SK-N-SH (cell line): ENCODE measurements around the gene PPP5C. TPM values are rescaled to one million over a fixed set of nuclear protein-coding genes. Genes with fewer than 3 reads are reported as not detected.

ENCODE experiments used
- CTCF ChIA-PET: fragments of 300-600, 350-600 bp; formaldehyde crosslinking; extraction: SDS; loops from one replicate; lab custom pipeline; 2021; lab: Yijun Ruan, JAX
- POLR2A ChIA-PET: fragments of 350-600 bp; sonication (Branson Sonifier 250); formaldehyde crosslinking; extraction: SDS; loops from one replicate; lab custom pipeline; 2020; ENCODE audit warnings: antibody characterized with exemption, inconsistent platforms; lab: Yijun Ruan, JAX
- DNase-seq: peaks from one replicate; pipeline ENCODE4 v3.0.0; 2012
- H2AFZ ChIP-seq: fragments of 200-600 bp; sonication (generic); 2 replicates; pipeline ENCODE4 v1.8.1; 2016; ENCODE audit warnings: antibody characterized with exemption, mild to moderate bottlenecking, low read depth
- H3F3A ChIP-seq: fragments of 200-600 bp; sonication (generic); replicated peaks from 2 replicates; pipeline ENCODE3; 2016; ENCODE audit warnings: antibody characterized with exemption, mild to moderate bottlenecking; ENCODE audit not compliant: insufficient read depth
- H3K27ac ChIP-seq, 2 experiments: fragments of 200-500 bp in 1 of 2; fragments of 200-600 bp in 1 of 2; sonication (Bioruptor generic) in 1 of 2; sonication (generic), shearing (Covaris generic) in 1 of 2; 2 replicates each; pipeline versions ENCODE4 v1.5.1 to v1.6.1; 2014 to 2016; ENCODE audit warnings: low read depth in 2 of 2, inconsistent platforms in 1 of 2, low read length in 1 of 2, mild to moderate bottlenecking in 1 of 2, mixed read lengths in 1 of 2
- H3K27me3 ChIP-seq: fragments of 200-600 bp; sonication (generic), shearing (Covaris generic); 2 replicates; pipeline ENCODE4 v1.6.1; 2016; ENCODE audit warnings: mixed run types; ENCODE audit not compliant: insufficient read depth
- H3K36me3 ChIP-seq, 2 experiments: fragments of 200-500 bp in 1 of 2; fragments of 200-600 bp in 1 of 2; sonication (Bioruptor generic) in 1 of 2; sonication (generic) in 1 of 2; replicated peaks in 1 of 2; 2 replicates each; pipeline versions ENCODE3 to v1.5.1; 2014 to 2016; ENCODE audit warnings: low read length in 1 of 2, mild to moderate bottlenecking in 1 of 2; ENCODE audit not compliant: insufficient read depth in 2 of 2, control insufficient read depth in 1 of 2
- H3K4me1 ChIP-seq, 2 experiments: fragments of 200-500 bp in 1 of 2; fragments of 200-600 bp in 1 of 2; sonication (Bioruptor generic) in 1 of 2; sonication (generic), shearing (Covaris generic) in 1 of 2; 2 replicates each; pipeline versions ENCODE4 v1.5.1 to v1.6.1; 2014 to 2016; ENCODE audit warnings: low read depth in 1 of 2, low read length in 1 of 2, mixed run types in 1 of 2; ENCODE audit not compliant: insufficient read depth in 2 of 2, control insufficient read depth in 1 of 2
- H3K4me2 ChIP-seq: fragments of 200-600 bp; sonication (generic), shearing (Covaris generic); 2 replicates; pipeline ENCODE4 v1.6.1; 2017; ENCODE audit warnings: mixed run types
- H3K4me3 ChIP-seq, 2 experiments: fragments of 200-500 bp in 1 of 2; fragments of 200-600 bp in 1 of 2; sonication (Bioruptor generic) in 1 of 2; sonication (generic), shearing (Covaris generic) in 1 of 2; 2 replicates each; pipeline versions ENCODE4 v1.5.1 to v1.8.1; 2014 to 2016; ENCODE audit warnings: low read depth in 2 of 2, inconsistent platforms in 1 of 2, low read length in 1 of 2, mild to moderate bottlenecking in 1 of 2, mixed read lengths in 1 of 2, moderate library complexity in 1 of 2
- H3K79me2 ChIP-seq: fragments of 200-600 bp; sonication (generic); 2 replicates; pipeline ENCODE4 v1.8.1; 2017; ENCODE audit warnings: mild to moderate bottlenecking; ENCODE audit not compliant: insufficient read depth
- H3K9ac ChIP-seq: fragments of 200-600 bp; sonication (generic); 2 replicates; pipeline ENCODE4 v1.6.1; 2017; ENCODE audit warnings: mixed run types
- H3K9me2 ChIP-seq: fragments of 200-600 bp; sonication (generic); 2 replicates; pipeline ENCODE4 v1.6.1; 2017; ENCODE audit warnings: mixed run types
- H3K9me3 ChIP-seq: fragments of 200-600 bp; sonication (generic); 2 replicates; pipeline ENCODE4 v1.6.1; 2017; ENCODE audit warnings: mixed run types, mild to moderate bottlenecking, moderate library complexity
- H4K20me1 ChIP-seq: fragments of 200-600 bp; sonication (generic); 2 replicates; pipeline ENCODE4 v1.6.1; 2017; ENCODE audit warnings: mild to moderate bottlenecking, mixed run types; ENCODE audit not compliant: insufficient read depth
- CHD2 ChIP-seq: fragments of 150-350 bp; IDR thresholded peaks from 2 replicates; pipeline ENCODE4 v1.6.1; 2018; ENCODE audit warnings: low read length; ENCODE audit not compliant: partially characterized antibody
- EP300 ChIP-seq, 2 experiments: IDR thresholded peaks; 2 replicates each; pipeline versions ENCODE4 v1.4.0 to v1.6.1; 2012; ENCODE audit warnings: borderline replicate concordance in 1 of 2, low read depth in 1 of 2, low read length in 1 of 2
- NFIC ChIP-seq: IDR thresholded peaks from 2 replicates; pipeline ENCODE4 v1.4.0; 2012; ENCODE audit warnings: borderline replicate concordance
- RCOR1 ChIP-seq: fragments of 150-350 bp; IDR thresholded peaks from 2 replicates; pipeline ENCODE4 v1.6.1; 2017; ENCODE audit warnings: antibody characterized with exemption, low read length
- RFX5 ChIP-seq: IDR thresholded peaks from 2 replicates; pipeline ENCODE4 v1.6.1; 2012; ENCODE audit warnings: mild to moderate bottlenecking, improper control_type of control experiment, low read length
- TAF1 ChIP-seq: IDR thresholded peaks from 2 replicates; pipeline ENCODE4 v1.6.1; 2012; ENCODE audit warnings: low read depth, mild to moderate bottlenecking, low read length, moderate library complexity, borderline replicate concordance
- WGBS: methylation state at CpG from one replicate; pipeline ENCODE4 v1.1.6; 2017; ENCODE audit warnings: low lambda C conversion rate; 5-methylcytosine and 5-hydroxymethylcytosine counted together
- polyA plus RNA-seq, 3 experiments: library from polyadenylated mRNA; depleted of rRNA; stranded (reverse); fragments of >200 nt; gene quantifications; 2 replicates each; pipeline ENCODE4 v1.2.3, GENCODE V29; 2012
- TF ChIP-seq, protein P1 (sequence below): fragments of 150-350 bp; IDR thresholded peaks from 2 replicates; pipeline ENCODE4 v1.6.1; 2017; ENCODE audit warnings: antibody characterized with exemption, low read length, low read depth, borderline replicate concordance
- TF ChIP-seq, protein P2 (sequence below): IDR thresholded peaks from 2 replicates; pipeline ENCODE4 v1.4.0; 2012; ENCODE audit warnings: low read depth, borderline replicate concordance
- TF ChIP-seq, protein P3 (sequence below): fragments of 150-350 bp; IDR thresholded peaks from 2 replicates; pipeline ENCODE4 v1.6.1; 2016; ENCODE audit warnings: mild to moderate bottlenecking, low read depth, low read length
- TF ChIP-seq, protein P4 (sequence below): IDR thresholded peaks from 2 replicates; pipeline ENCODE4; 2012
- TF ChIP-seq, protein P5 (sequence below): IDR thresholded peaks from 2 replicates; pipeline ENCODE4 v1.4.0; 2012; ENCODE audit warnings: low read depth

Gene PPP5C
- polyA plus RNA-seq, 1 of the 3 experiments (the other 2 are of a cell fraction), result 162 TPM

DNA sequence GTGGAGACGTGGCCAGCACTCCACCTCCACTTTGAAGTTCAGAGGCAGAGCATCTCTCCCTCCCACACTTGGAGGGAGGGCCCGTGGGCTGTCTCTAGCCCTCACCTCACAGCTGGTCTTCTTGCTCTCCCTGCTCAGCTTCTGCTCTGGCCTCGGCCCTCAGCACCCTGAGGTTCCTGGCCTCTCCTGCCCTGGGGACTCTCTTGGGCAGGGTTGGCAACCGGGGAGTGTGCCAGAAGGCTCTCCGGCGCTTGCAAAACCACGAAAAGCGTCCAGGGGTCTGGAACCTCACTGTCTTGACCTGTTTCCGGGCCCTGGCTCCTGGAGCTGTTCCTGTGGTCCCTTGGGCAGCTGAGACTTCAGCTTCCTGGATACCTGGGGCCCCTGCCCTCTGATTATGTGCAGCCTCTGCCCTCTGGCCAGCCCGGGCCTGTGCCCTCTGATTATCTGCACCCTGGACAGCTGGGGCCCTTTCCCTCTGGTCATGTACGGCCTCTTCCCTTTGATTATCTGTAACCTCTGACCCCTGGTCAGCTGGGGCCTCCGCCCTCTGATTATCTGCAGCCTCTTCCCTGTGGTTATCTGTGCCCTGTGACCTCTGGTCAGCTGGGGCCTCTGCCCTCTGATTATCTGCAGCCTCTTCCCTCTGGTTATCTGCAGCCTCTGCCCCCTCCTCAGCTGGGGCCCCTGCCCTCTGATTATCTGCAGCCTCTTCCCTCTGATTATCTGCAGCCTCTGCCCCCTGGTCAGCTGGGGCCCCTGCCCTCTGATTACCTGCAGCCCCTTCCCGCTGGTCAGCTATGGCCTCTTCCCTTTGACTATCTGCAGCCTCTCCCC lies 64.4 kb downstream of the PPP5C start:
- DNase-seq, result no peak
- Histone ChIP-seq H3K4me2 (no peak overlapping the region), H3K36me3 (no peaks in the 10 kb centered on the region), H3K4me1 (peaks cover 0 to 8% of the 10 kb centered on the region in 2 experiments; a peak in 3 of 4 replicates), H3K27ac (no peak overlapping the region), H4K20me1 (no peaks in the 10 kb centered on the region), H3K9me2 (no peaks in the 10 kb centered on the region), H3K4me3 (no peak overlapping the region), H3K27me3 (no peaks in the 10 kb centered on the region), H3F3A (no peaks in the 10 kb centered on the region), H2AFZ (no peak overlapping the region), H3K9me3 (no peaks in the 10 kb centered on the region), H3K79me2 (no peaks in the 10 kb centered on the region), H3K9ac (no peak overlapping the region)
- ChIA-PET CTCF (interaction anchor here (1.3 to 5.7 kb wide), 4 partner anchors 10 to 105 kb away, joined by 3 to 31 read pairs (median 8); no protein-coding TSS in a partner anchor), POLR2A (no interaction called here)
- TF ChIP-seq, protein P1, sequence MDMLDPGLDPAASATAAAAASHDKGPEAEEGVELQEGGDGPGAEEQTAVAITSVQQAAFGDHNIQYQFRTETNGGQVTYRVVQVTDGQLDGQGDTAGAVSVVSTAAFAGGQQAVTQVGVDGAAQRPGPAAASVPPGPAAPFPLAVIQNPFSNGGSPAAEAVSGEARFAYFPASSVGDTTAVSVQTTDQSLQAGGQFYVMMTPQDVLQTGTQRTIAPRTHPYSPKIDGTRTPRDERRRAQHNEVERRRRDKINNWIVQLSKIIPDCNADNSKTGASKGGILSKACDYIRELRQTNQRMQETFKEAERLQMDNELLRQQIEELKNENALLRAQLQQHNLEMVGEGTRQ, result no peak
- TF ChIP-seq, protein P2, sequence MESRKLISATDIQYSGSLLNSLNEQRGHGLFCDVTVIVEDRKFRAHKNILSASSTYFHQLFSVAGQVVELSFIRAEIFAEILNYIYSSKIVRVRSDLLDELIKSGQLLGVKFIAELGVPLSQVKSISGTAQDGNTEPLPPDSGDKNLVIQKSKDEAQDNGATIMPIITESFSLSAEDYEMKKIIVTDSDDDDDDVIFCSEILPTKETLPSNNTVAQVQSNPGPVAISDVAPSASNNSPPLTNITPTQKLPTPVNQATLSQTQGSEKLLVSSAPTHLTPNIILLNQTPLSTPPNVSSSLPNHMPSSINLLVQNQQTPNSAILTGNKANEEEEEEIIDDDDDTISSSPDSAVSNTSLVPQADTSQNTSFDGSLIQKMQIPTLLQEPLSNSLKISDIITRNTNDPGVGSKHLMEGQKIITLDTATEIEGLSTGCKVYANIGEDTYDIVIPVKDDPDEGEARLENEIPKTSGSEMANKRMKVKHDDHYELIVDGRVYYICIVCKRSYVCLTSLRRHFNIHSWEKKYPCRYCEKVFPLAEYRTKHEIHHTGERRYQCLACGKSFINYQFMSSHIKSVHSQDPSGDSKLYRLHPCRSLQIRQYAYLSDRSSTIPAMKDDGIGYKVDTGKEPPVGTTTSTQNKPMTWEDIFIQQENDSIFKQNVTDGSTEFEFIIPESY, result no peak
- TF ChIP-seq, protein P3, sequence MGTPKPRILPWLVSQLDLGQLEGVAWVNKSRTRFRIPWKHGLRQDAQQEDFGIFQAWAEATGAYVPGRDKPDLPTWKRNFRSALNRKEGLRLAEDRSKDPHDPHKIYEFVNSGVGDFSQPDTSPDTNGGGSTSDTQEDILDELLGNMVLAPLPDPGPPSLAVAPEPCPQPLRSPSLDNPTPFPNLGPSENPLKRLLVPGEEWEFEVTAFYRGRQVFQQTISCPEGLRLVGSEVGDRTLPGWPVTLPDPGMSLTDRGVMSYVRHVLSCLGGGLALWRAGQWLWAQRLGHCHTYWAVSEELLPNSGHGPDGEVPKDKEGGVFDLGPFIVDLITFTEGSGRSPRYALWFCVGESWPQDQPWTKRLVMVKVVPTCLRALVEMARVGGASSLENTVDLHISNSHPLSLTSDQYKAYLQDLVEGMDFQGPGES, result no peak
- no peak for TF ChIP-seq RFX5
- TF ChIP-seq RCOR1, result no peak
- TF ChIP-seq, protein P4, sequence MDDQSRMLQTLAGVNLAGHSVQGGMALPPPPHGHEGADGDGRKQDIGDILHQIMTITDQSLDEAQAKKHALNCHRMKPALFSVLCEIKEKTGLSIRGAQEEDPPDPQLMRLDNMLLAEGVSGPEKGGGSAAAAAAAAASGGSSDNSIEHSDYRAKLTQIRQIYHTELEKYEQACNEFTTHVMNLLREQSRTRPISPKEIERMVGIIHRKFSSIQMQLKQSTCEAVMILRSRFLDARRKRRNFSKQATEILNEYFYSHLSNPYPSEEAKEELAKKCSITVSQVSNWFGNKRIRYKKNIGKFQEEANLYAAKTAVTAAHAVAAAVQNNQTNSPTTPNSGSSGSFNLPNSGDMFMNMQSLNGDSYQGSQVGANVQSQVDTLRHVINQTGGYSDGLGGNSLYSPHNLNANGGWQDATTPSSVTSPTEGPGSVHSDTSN, result no peak
- no peak for TF ChIP-seq NFIC
- TF ChIP-seq EP300 (IDR thresholded peaks at IDR 0.05; ENCODE audit: borderline replicate concordance in 1 of 2, low read depth in 1 of 2, low read length in 1 of 2), result no peak
- TF ChIP-seq TAF1, result no peak
- TF ChIP-seq, protein P5, sequence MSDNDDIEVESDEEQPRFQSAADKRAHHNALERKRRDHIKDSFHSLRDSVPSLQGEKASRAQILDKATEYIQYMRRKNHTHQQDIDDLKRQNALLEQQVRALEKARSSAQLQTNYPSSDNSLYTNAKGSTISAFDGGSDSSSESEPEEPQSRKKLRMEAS, result no peak
- no peak for TF ChIP-seq CHD2
- 76% methylated on average over 10 of the region's 13 CpGs for WGBS
